Osteoblast (primary cell): ENCODE data around the gene PAOX. TPM values are rescaled to one million over a fixed set of nuclear protein-coding genes. Genes with fewer than 3 reads are reported as not detected.

ENCODE experiments used
- DNase-seq: peaks from one replicate; pipeline ENCODE4 v3.0.0; 2011; ENCODE audit warnings: low spot score, mixed read lengths; ENCODE audit not compliant: insufficient read length; ENCODE audit errors: missing footprints
- H2AFZ ChIP-seq: 2 replicates; pipeline ENCODE4 v1.6.0; 2011; ENCODE audit warnings: mild to moderate bottlenecking, low read length
- H3K27ac ChIP-seq: 2 replicates; pipeline ENCODE4 v1.5.1; 2011; ENCODE audit warnings: mild to moderate bottlenecking, low read depth, low read length, moderate library complexity
- H3K27me3 ChIP-seq: 2 replicates; pipeline ENCODE4 v1.6.0; 2012; ENCODE audit warnings: mild to moderate bottlenecking, control low read depth, inconsistent platforms, low read length, moderate library complexity; ENCODE audit not compliant: insufficient read depth
- H3K36me3 ChIP-seq: 2 replicates; pipeline ENCODE4 v1.5.1; 2011; ENCODE audit warnings: mild to moderate bottlenecking, low read length, control low read depth, moderate library complexity; ENCODE audit not compliant: insufficient read depth
- H3K4me1 ChIP-seq: 2 replicates; pipeline ENCODE4 v1.5.1; 2011; ENCODE audit warnings: mild to moderate bottlenecking, low read length, control low read depth, moderate library complexity; ENCODE audit not compliant: insufficient read depth
- H3K4me2 ChIP-seq: 2 replicates; pipeline ENCODE4 v1.6.0; 2011; ENCODE audit warnings: mild to moderate bottlenecking, low read length; ENCODE audit not compliant: insufficient read depth
- H3K4me3 ChIP-seq: fragments of 200-600 bp; sonication (generic); 3 replicates; pipeline ENCODE4 v1.5.1; 2012; ENCODE audit warnings: mild to moderate bottlenecking, low read length, inconsistent platforms; ENCODE audit not compliant: insufficient read depth
- H3K79me2 ChIP-seq: 2 replicates; pipeline ENCODE4 v1.6.0; 2012; ENCODE audit warnings: mild to moderate bottlenecking, low read length, control low read depth, inconsistent platforms; ENCODE audit not compliant: insufficient read depth
- H3K9me3 ChIP-seq: 2 replicates; pipeline ENCODE4 v1.5.1; 2011; ENCODE audit warnings: low read depth, low read length, control low read depth
- H4K20me1 ChIP-seq: 2 replicates; pipeline ENCODE4 v1.6.0; 2012; ENCODE audit warnings: mild to moderate bottlenecking, low read length, control low read depth; ENCODE audit not compliant: insufficient read depth
- CTCF ChIP-seq: IDR thresholded peaks from 2 replicates; pipeline ENCODE4 v1.5.1; 2011; ENCODE audit warnings: mild to moderate bottlenecking, low read depth, low read length, moderate library complexity; ENCODE audit errors: extremely low read depth
- total RNA-seq: library from RNA; depleted of rRNA; stranded (reverse); fragments of >200 nt; gene quantifications from 2 replicates; pipeline ENCODE4 v1.2.3, GENCODE V29; 2012

The PAOX gene
- total RNA-seq, 1 donor: 7.6 TPM

DNA sequence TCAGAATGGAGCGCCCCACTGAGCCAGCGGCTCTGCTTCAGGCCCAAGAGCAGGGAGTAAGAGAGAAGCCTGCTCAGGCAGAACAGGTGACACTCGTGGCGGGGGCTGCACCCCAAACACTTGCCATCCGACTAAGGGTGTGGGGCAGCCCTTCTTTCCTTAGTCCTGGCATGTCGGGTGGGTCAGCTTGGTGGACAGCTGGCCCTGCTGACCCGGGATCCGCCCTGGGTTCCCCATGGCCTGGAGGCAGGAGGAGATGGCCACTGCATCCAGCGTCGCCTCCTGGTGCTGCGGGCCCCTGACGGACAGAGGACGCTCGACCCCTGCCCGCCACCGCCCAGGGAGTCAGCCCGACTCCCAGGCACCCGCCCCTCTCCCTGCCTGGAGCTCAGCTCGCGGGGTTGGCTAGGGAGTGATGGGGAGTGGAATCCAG is 1.2 kb upstream of the PAOX start:
- Histone ChIP-seq H3K4me2 (peak overlapping the region; percentile 96), H4K20me1 (no peaks in the 10 kb centered on the region), H3K79me2 (no peaks in the 10 kb centered on the region), H2AFZ (peak overlapping the region; percentile 95), H3K9me3 (no peaks in the 10 kb centered on the region), H3K4me3 (peak overlapping the region; percentile 82), H3K27ac (no peak overlapping the region), H3K4me1 (peaks cover 5% of the 10 kb centered on the region), H3K36me3 (no peaks in the 10 kb centered on the region), H3K27me3 (no peaks in the 10 kb centered on the region)
- DNase-seq: no peak
- TF ChIP-seq CTCF: no peak

GRCh38 chr10:133378251-133379096 is 588 bp upstream of the PAOX start:
- H3K4me2 ChIP-seq: peak overlapping the region; percentile 96
- no peaks in the 10 kb centered on the region for H4K20me1 ChIP-seq
- no peak for TF ChIP-seq CTCF
- H3K9me3 ChIP-seq: no peaks in the 10 kb centered on the region
- peak overlapping the region; percentile 82 for H3K4me3 ChIP-seq
- peaks cover 5% of the 10 kb centered on the region for H3K4me1 ChIP-seq
- no peaks in the 10 kb centered on the region for H3K27me3 ChIP-seq
- H2AFZ ChIP-seq: peak overlapping the region; percentile 95
- DNase-seq: peak; percentile 97
- H3K36me3 ChIP-seq: no peaks in the 10 kb centered on the region
- no peak overlapping the region for H3K27ac ChIP-seq
- H3K79me2 ChIP-seq: no peaks in the 10 kb centered on the region

DNA sequence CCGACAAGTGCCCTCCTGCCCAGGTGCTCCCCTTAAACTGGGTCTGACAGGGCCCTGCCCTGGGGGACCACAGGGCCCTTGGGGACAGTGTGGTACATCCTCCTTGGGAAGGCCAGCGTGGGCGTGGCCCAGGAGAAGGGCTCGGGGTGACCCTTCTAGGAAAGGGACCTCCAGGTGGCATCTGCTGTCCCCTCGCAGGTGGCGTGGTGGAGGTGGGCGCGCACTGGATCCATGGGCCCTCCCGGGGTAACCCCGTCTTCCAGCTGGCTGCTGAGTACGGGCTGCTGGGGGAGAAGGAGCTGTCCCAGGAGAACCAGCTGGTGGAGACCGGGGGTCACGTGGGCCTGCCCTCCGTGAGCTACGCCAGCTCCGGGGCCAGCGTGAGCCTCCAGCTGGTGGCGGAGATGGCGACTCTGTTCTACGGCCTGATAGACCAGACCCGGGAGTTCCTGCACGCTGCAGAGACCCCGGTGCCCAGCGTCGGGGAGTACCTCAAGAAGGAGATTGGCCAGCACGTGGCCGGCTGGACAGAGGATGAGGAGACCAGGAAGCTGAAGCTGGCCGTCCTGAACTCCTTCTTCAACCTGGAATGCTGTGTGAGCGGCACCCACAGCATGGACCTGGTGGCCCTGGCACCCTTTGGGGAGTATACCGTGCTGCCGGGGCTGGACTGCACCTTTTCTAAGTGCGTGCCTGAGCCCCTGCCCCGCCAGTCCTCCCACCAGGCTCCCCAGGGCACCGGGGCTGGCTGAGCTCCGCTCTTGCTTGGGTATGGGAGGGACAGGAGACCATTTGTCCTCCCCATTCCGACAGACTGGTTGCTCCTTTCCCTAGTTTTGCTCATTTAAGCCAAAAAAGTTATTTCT is 972 bp downstream of the PAOX start:
- no peaks in the 10 kb centered on the region for H3K36me3 ChIP-seq
- peak overlapping the region; percentile 29 for H2AFZ ChIP-seq
- no peak for TF ChIP-seq CTCF

DNA sequence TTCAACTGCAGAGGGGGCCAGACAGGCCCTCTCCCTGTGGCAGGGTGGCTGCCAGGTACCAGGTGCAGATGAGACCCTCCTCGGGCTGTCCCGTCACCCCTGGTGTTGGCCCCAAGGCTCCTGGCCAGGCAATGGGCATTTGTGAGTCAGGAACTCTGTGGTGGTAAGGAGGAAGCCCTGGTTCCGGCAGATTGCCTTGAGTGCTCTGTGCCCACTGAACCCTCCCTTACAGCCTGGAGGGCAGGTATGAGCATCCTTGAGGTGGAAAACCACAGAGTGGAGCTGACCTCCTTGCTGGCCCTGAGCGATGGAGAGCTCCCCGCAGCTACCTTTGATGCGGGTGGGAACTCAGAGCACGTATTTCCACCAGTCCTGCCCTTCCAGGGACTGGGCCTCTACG is 2.0 kb downstream of the PAOX start:
- no peak overlapping the region for H3K4me3 ChIP-seq
- no peak overlapping the region for H3K27ac ChIP-seq
- no peaks in the 10 kb centered on the region for H3K9me3 ChIP-seq
- no peaks in the 10 kb centered on the region for H4K20me1 ChIP-seq
- no peak overlapping the region for H2AFZ ChIP-seq
- no peaks in the 10 kb centered on the region for H3K27me3 ChIP-seq
- H3K36me3 ChIP-seq: no peaks in the 10 kb centered on the region
- TF ChIP-seq CTCF: no peak
- DNase-seq: no peak
- H3K4me2 ChIP-seq: no peak overlapping the region
- H3K79me2 ChIP-seq: no peaks in the 10 kb centered on the region
- H3K4me1 ChIP-seq: no peaks in the 10 kb centered on the region

More for the DNA sequence above, 972 bp downstream of the PAOX start:
- H3K79me2 ChIP-seq: no peaks in the 10 kb centered on the region
- no peak for DNase-seq
- H3K27ac ChIP-seq: no peak overlapping the region
- no peaks in the 10 kb centered on the region for H3K4me1 ChIP-seq
- H3K4me3 ChIP-seq: peak overlapping the region; percentile 73
- H3K4me2 ChIP-seq: peak overlapping the region; percentile 78
- H4K20me1 ChIP-seq: no peaks in the 10 kb centered on the region
- H3K27me3 ChIP-seq: no peaks in the 10 kb centered on the region
- no peaks in the 10 kb centered on the region for H3K9me3 ChIP-seq
